ENCODE data around the gene SLC6A18.
"Not testable (repeated sequence)": the region's sequence is repeated elsewhere in the genome, so short reads cannot be mapped to it uniquely, and the experiment has no call there.

The SLC6A18 gene

GRCh38 chr5:1279443-1280151, 54.4 kb downstream of the SLC6A18 start:
- no peak for DNase-seq

- DNase-seq: no peak
Observed at GRCh38 chr5:1280177-1281037, 55.2 kb downstream of the SLC6A18 start.

GRCh38 chr5:1281038-1281882, 56.1 kb downstream of the SLC6A18 start:
- no peak for DNase-seq

GRCh38 chr5:1282131-1282992, 57.2 kb downstream of the SLC6A18 start:
- DNase-seq: no peak

- not testable (repeated sequence) for DNase-seq
Observed at GRCh38 chr5:1282993-1283728, 58.0 kb downstream of the SLC6A18 start.

- DNase-seq: not testable (repeated sequence)
Observed at GRCh38 chr5:1283729-1284041, 58.5 kb downstream of the SLC6A18 start.

GRCh38 chr5:1284336-1284970, 59.3 kb downstream of the SLC6A18 start:
- not testable (repeated sequence) for DNase-seq

GRCh38 chr5:1285141-1285540, 60.0 kb downstream of the SLC6A18 start:
- no peak for DNase-seq

- no peak for DNase-seq
Observed at GRCh38 chr5:1285883-1286291, 60.7 kb downstream of the SLC6A18 start.

GRCh38 chr5:1288439-1289335, 63.5 kb downstream of the SLC6A18 start:
- no peak for DNase-seq

- not testable (repeated sequence) for DNase-seq
Observed at GRCh38 chr5:1289559-1289958, 64.4 kb downstream of the SLC6A18 start.

GRCh38 chr5:1290956-1291355, 65.8 kb downstream of the SLC6A18 start:
- DNase-seq: not testable (repeated sequence)

GRCh38 chr5:1291611-1292080, 66.5 kb downstream of the SLC6A18 start:
- DNase-seq: no peak

GRCh38 chr5:1292139-1292538, 67.0 kb downstream of the SLC6A18 start:
- no peak for DNase-seq

GRCh38 chr5:1292846-1293415, 67.8 kb downstream of the SLC6A18 start:
- no peak for DNase-seq

- DNase-seq: no peak
Observed at GRCh38 chr5:1293416-1294205, 68.4 kb downstream of the SLC6A18 start.

- DNase-seq: peak; percentile 64
Observed at GRCh38 chr5:1294206-1294834, 69.1 kb downstream of the SLC6A18 start.

Measured in COR-L47 (cell line).